ENCODE data around the gene CFB.
"Not testable (repeated sequence)": the region's sequence is repeated elsewhere in the genome, so short reads cannot be mapped to it uniquely, and the experiment has no call there.

The CFB gene

GRCh38 chr6:31971279-31971992, 25.5 kb downstream of the CFB start:
- DNase-seq (ENCODE audit: low spot score), result no peak

DNA sequence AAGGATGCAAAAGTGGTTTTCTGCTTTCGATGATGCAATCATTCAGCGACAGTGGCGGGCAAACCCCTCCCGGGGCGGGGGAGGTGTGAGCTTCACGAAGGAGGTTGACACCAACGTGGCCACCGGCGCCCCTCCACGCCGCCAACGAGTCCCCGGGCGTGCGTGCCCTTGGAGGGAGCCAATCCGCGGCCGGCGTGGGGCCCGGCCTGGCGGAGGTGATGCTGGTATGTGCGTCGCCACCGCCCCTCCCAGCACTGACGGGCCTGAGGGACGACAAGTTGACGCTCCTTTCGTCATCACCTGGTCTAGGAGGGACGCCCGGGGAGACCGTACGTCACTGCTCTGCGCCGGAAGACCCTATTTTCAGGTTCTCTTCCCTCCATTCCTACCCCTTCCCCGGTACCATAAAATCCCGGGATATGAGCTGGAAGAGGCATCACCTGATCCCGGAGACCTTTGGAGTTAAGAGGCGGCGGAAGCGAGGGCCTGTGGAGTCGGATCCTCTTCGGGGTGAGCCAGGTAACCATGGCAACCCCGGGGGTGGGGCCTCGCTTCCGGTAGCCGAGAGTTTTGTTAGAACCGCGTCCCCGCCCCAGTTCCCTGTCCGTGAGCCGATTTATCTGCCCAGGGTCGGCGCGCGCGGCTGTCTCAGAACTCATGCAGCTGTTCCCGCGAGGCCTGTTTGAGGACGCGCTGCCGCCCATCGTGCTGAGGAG, 26.3 kb downstream of the CFB start, which contains the start of gene DXO:
DXO (minus strand) TSS at position 146 of the 716 bp plus-strand sequence. CDS start 463 bp downstream, outside the sequence.
- peak; percentile 96 for DNase-seq (ENCODE audit: low spot score)

GRCh38 chr6:31972709-31973350, 26.9 kb downstream of the CFB start:
- DNase-seq (ENCODE audit: low spot score), result no peak

DNA sequence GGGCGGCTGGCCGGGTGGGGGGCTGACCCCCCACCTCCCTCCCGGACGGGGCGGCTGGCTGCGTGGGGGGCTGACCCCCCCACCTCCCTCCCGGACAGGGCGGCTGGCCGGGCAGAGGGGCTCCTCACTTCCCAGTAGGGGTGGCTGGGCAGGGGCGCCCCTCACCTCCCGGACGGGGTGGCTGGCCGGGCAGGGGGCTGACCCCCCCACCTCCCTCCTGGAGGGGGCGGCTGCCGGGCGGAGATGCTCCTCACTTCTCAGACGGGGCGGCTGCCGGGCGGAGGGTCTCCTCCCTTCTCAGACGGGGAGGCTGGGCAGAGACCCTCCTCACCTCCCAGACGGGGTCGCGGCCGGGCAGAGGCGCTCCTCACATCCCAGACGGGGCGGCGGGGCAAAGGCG, 30.2 kb downstream of the CFB start:
- not testable (repeated sequence) for DNase-seq (ENCODE audit: low spot score)

- DNase-seq (ENCODE audit: low spot score), result no peak
Observed at GRCh38 chr6:31977816-31978431, 32.0 kb downstream of the CFB start.

- DNase-seq (ENCODE audit: low spot score), result no peak
Observed at GRCh38 chr6:31978831-31979230, 32.9 kb downstream of the CFB start.

- DNase-seq (ENCODE audit: low spot score), result no peak
Observed at GRCh38 chr6:31979238-31979898, 33.5 kb downstream of the CFB start.

DNA sequence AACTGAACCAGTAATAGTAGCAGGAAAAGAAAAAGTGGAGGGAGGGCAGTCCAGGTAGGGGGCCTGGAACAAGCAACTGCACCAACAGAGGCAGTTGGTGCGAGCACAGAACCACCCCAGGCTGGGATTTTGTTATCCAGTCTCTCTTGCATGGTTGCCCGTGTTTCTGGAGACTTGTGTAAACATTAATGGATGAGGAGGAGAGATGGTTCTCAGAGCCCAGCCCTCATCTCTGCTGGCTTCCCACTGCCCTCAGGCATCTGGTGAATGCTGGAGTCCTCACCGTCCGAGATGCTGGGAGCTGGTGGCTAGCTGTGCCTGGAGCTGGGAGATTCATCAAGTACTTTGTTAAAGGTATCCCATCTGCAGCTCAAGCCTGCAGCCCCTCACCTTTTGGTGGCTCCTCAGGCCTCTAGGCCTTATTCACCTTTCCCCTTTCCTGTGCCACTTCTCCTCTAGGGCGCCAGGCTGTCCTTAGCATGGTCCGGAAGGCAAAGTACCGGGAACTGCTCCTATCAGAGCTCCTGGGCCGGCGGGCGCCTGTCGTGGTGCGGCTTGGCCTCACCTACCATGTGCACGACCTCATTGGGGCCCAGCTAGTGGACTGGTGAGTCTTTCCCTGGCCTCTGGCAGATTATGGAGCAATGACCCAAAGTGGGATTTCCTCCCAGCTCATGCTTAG, 34.4 kb downstream of the CFB start:
- not testable (repeated sequence) for DNase-seq (ENCODE audit: low spot score)

GRCh38 chr6:31980998-31981397, 35.1 kb downstream of the CFB start:
- not testable (repeated sequence) for DNase-seq (ENCODE audit: low spot score)

- DNase-seq (ENCODE audit: low spot score), result not testable (repeated sequence)
Observed at GRCh38 chr6:31981744-31982143, 35.8 kb downstream of the CFB start, which contains the start of gene C4A. TSS of gene C4A (plus strand) at chr6:31982057. CDS start at chr6:31982108, 51 bp downstream.

GRCh38 chr6:31989363-31989762, 43.5 kb downstream of the CFB start:
- DNase-seq (ENCODE audit: low spot score), result not testable (repeated sequence)

DNA sequence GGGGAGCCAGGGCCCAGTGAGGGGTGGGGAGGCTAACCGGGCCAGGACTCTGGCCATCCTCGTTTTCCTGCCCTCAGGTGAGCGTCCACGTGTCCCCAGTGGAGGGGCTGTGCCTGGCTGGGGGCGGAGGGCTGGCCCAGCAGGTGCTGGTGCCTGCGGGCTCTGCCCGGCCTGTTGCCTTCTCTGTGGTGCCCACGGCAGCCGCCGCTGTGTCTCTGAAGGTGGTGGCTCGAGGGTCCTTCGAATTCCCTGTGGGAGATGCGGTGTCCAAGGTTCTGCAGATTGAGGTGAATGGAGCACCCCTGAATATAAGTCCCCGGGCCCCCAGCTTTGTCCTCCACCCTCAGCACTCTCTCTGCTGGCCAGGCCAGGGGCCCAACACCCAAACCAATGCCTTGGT, 48.5 kb downstream of the CFB start:
- not testable (repeated sequence) for DNase-seq (ENCODE audit: low spot score)

DNA sequence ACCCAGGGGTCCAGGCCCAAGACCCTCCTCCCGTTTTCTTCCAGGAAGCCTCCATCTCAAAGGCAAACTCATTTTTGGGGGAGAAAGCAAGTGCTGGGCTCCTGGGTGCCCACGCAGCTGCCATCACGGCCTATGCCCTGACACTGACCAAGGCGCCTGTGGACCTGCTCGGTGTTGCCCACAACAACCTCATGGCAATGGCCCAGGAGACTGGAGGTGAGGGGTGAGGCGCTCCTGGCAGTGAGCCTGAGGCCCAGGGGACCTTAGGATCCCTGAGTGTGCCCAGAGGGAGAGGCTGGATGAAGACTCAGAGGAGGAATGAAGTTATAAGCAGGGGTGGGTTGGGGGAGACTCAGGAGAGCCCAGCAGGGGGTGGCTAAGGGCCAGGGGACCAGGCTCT, 50.5 kb downstream of the CFB start:
- DNase-seq (ENCODE audit: low spot score), result not testable (repeated sequence)

Data from HuH-7.5 (cell line).